HEK293 (cell line): ENCODE results near the gene TTLL12.

Experiments used
- GFI1B ChIP-seq: fragments of 450-650 bp; formaldehyde crosslinking; IDR thresholded peaks from 2 replicates; pipeline ENCODE4 v1.5.1; 2016; ENCODE audit warnings: missing biosample characterization, missing genetic modification characterization
- GLIS1 ChIP-seq: fragments of 450-650 bp; formaldehyde crosslinking; IDR thresholded peaks from 2 replicates; pipeline ENCODE4 v1.5.1; 2016; ENCODE audit warnings: missing biosample characterization, missing genetic modification characterization
- GLIS2 ChIP-seq: fragments of 450-650 bp; formaldehyde crosslinking; IDR thresholded peaks from 2 replicates; pipeline ENCODE4 v1.5.1; 2016; ENCODE audit warnings: missing biosample characterization, missing genetic modification characterization
- HOXA7 ChIP-seq: sonication (generic); formaldehyde crosslinking; IDR thresholded peaks from 2 replicates; pipeline ENCODE4 v1.8.1; 2022; ENCODE audit warnings: missing genetic modification reagents, borderline replicate concordance
- HOXC10 ChIP-seq: sonication (generic); formaldehyde crosslinking; IDR thresholded peaks from 2 replicates; pipeline ENCODE4 v1.8.1; 2023; ENCODE audit warnings: mild to moderate bottlenecking, missing genetic modification reagents
- KLF8 ChIP-seq: fragments of 450-650 bp; formaldehyde crosslinking; IDR thresholded peaks from 2 replicates; pipeline ENCODE4 v1.5.1; 2016; ENCODE audit warnings: missing biosample characterization, missing genetic modification characterization
- PRDM1 ChIP-seq: fragments of 450-650 bp; formaldehyde crosslinking; IDR thresholded peaks from 2 replicates; pipeline ENCODE4; 2016; ENCODE audit warnings: missing biosample characterization, missing genetic modification characterization
- SCRT1 ChIP-seq: fragments of 450-650 bp; formaldehyde crosslinking; IDR thresholded peaks from 2 replicates; pipeline ENCODE4 v1.5.1; 2016; ENCODE audit warnings: missing biosample characterization, missing genetic modification characterization, borderline replicate concordance
- SETDB1 ChIP-seq: IDR thresholded peaks from one replicate; pipeline ENCODE4 v1.6.1; 2017; ENCODE audit warnings: mild to moderate bottlenecking, low read length, moderate library complexity, mixed read lengths; ENCODE audit not compliant: insufficient read length
- SP3 ChIP-seq: fragments of 450-650 bp; formaldehyde crosslinking; IDR thresholded peaks from 2 replicates; pipeline ENCODE4 v1.5.1; 2016; ENCODE audit warnings: missing biosample characterization, missing genetic modification characterization
- ZFP69B ChIP-seq: fragments of 450-650 bp; formaldehyde crosslinking; IDR thresholded peaks from 2 replicates; pipeline ENCODE4 v1.5.1; 2016; ENCODE audit warnings: missing biosample characterization, missing genetic modification characterization
- ZNF10 ChIP-seq: fragments of 450-650 bp; formaldehyde crosslinking; IDR thresholded peaks from 2 replicates; pipeline ENCODE4 v1.5.1; 2017; ENCODE audit warnings: missing biosample characterization, missing genetic modification characterization
- ZNF114 ChIP-seq: fragments of 450-650 bp; formaldehyde crosslinking; IDR thresholded peaks from 2 replicates; pipeline ENCODE4 v1.5.0; 2017; ENCODE audit warnings: missing biosample characterization, missing genetic modification characterization
- ZNF121 ChIP-seq: fragments of 450-650 bp; formaldehyde crosslinking; IDR thresholded peaks from 2 replicates; pipeline ENCODE4 v1.5.1; 2016; ENCODE audit warnings: missing biosample characterization, missing genetic modification characterization
- ZNF2 ChIP-seq: fragments of 450-650 bp; formaldehyde crosslinking; IDR thresholded peaks from 2 replicates; pipeline ENCODE4 v1.5.1; 2016; ENCODE audit warnings: missing biosample characterization, missing genetic modification characterization
- ZNF221 ChIP-seq: fragments of 450-650 bp; formaldehyde crosslinking; IDR thresholded peaks from 2 replicates; pipeline ENCODE4 v1.5.1; 2017; ENCODE audit warnings: missing biosample characterization, missing genetic modification characterization, borderline replicate concordance
- ZNF280D ChIP-seq: fragments of 450-650 bp; formaldehyde crosslinking; IDR thresholded peaks from 2 replicates; pipeline ENCODE4 v1.5.1; 2016; ENCODE audit warnings: missing biosample characterization, missing genetic modification characterization
- ZNF302 ChIP-seq: fragments of 450-650 bp; formaldehyde crosslinking; IDR thresholded peaks from 2 replicates; pipeline ENCODE4 v1.5.1; 2016; ENCODE audit warnings: missing biosample characterization, missing genetic modification characterization, low read depth
- ZNF37A ChIP-seq: fragments of 450-650 bp; IDR thresholded peaks from 2 replicates; pipeline ENCODE4 v1.5.1; 2018; ENCODE audit warnings: missing biosample characterization, missing genetic modification characterization
- ZNF394 ChIP-seq: fragments of 450-650 bp; formaldehyde crosslinking; IDR thresholded peaks from 2 replicates; pipeline ENCODE4 v1.5.1; 2016; ENCODE audit warnings: missing biosample characterization, missing genetic modification characterization, mild to moderate bottlenecking, moderate library complexity, borderline replicate concordance
- ZNF404 ChIP-seq: fragments of 450-650 bp; formaldehyde crosslinking; IDR thresholded peaks from 2 replicates; pipeline ENCODE4 v1.5.1; 2017; ENCODE audit warnings: missing biosample characterization, missing genetic modification characterization
- ZNF423 ChIP-seq: fragments of 450-650 bp; formaldehyde crosslinking; IDR thresholded peaks from 2 replicates; pipeline ENCODE4 v1.5.1; 2016; ENCODE audit warnings: missing biosample characterization, missing genetic modification characterization
- ZNF449 ChIP-seq: fragments of 450-650 bp; formaldehyde crosslinking; IDR thresholded peaks from 2 replicates; pipeline ENCODE4 v1.5.1; 2017; ENCODE audit warnings: missing biosample characterization, mild to moderate bottlenecking, missing genetic modification characterization, moderate library complexity
- ZNF473 ChIP-seq: fragments of 450-650 bp; formaldehyde crosslinking; IDR thresholded peaks from 2 replicates; pipeline ENCODE4 v1.5.1; 2017; ENCODE audit warnings: missing biosample characterization, missing genetic modification characterization
- ZNF48 ChIP-seq: fragments of 450-650 bp; formaldehyde crosslinking; IDR thresholded peaks from 2 replicates; pipeline ENCODE4 v1.5.1; 2016; ENCODE audit warnings: missing biosample characterization, missing genetic modification characterization
- ZNF558 ChIP-seq: fragments of 450-650 bp; formaldehyde crosslinking; IDR thresholded peaks from 2 replicates; pipeline ENCODE4 v1.5.1; 2016; ENCODE audit warnings: missing biosample characterization, missing genetic modification characterization
- ZNF561 ChIP-seq: fragments of 450-650 bp; IDR thresholded peaks from 2 replicates; pipeline ENCODE4 v1.5.1; 2018; ENCODE audit warnings: missing biosample characterization, missing genetic modification characterization, borderline replicate concordance
- ZNF621 ChIP-seq: fragments of 450-650 bp; formaldehyde crosslinking; IDR thresholded peaks from 2 replicates; pipeline ENCODE4 v1.5.1; 2017; ENCODE audit warnings: missing biosample characterization, missing genetic modification characterization
- ZNF677 ChIP-seq: fragments of 450-650 bp; IDR thresholded peaks from 2 replicates; pipeline ENCODE4 v1.5.0; 2018; ENCODE audit warnings: missing biosample characterization, mild to moderate bottlenecking, missing genetic modification characterization, moderate library complexity
- ZNF768 ChIP-seq: fragments of 450-650 bp; formaldehyde crosslinking; IDR thresholded peaks from 2 replicates; pipeline ENCODE4 v1.5.1; 2018; ENCODE audit warnings: missing biosample characterization, mild to moderate bottlenecking, missing genetic modification characterization
- ZNF777 ChIP-seq: fragments of 450-650 bp; formaldehyde crosslinking; IDR thresholded peaks from 2 replicates; pipeline ENCODE4 v1.5.1; 2017; ENCODE audit warnings: missing biosample characterization, missing genetic modification characterization, borderline replicate concordance
- ZNF785 ChIP-seq: fragments of 450-650 bp; formaldehyde crosslinking; IDR thresholded peaks from 2 replicates; pipeline ENCODE4 v1.5.1; 2016; ENCODE audit warnings: missing biosample characterization, missing genetic modification characterization
- TF ChIP-seq, protein P1 (sequence below): fragments of 450-650 bp; formaldehyde crosslinking; IDR thresholded peaks from 2 replicates; pipeline ENCODE4 v1.5.1; 2016; ENCODE audit warnings: missing biosample characterization, missing genetic modification characterization
- TF ChIP-seq, protein P2 (sequence below): fragments of 450-650 bp; formaldehyde crosslinking; IDR thresholded peaks from 2 replicates; pipeline ENCODE4 v1.5.1; 2016; ENCODE audit warnings: missing biosample characterization, missing genetic modification characterization

The TTLL12 gene

DNA sequence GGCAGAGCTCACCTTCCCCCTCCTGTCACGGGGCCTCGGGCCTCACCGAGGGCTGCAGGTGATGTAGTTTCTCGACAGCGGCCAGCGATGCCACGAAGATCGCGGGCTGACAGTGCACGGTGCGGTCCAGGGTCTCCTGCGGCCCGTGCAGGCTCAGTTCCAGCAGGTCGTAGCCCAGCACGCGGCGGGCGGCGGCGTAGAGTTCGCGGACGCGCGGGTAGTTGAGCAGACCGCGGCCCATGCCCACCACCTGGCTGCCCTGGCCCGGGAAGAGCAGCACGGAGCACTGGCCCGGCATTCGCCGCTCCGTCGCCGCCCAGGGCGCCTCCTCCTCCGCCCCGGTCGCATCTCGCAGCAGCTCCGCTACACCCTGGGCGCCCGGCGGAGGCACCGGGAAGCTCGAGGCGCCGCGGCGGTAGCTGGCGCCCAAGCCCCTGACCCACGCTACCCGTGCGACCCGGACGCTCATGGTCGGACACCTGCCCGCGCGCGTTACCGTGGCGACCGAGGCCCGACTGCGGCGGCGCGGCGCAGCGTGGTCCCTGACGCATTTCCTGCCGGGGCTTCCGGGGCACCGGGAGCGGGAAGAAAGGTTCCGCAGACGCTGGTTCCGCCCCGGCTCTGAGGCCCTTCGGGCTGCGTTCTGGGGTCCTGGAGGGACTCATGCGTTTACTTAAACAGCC, 43.9 kb downstream of the TTLL12 start, which contains the start of gene MCAT (continued):
- TF ChIP-seq SP3 (tag by site-specific recombination) (no peak), ZNF404 (tag by site-specific recombination) (no peak), ZNF302 (no peak), ZNF37A (tag by site-specific recombination) (no peak), ZNF121 (tag by site-specific recombination) (peak; percentile 97), GFI1B (tag by site-specific recombination) (no peak), ZNF394 (0 out of 2 replicates have a peak, but pooled peaks have one; percentile 35), ZFP69B (peak; percentile 47; the same call in 1 of the 2 replicates), GLIS2 (tag by site-specific recombination) (peak; percentile 25; the same call in 1 of the 2 replicates), HOXA7 (CRISPR knock-in tag) (no peak), ZNF423 (no peak), ZNF621 (tag by site-specific recombination) (no peak), ZNF677 (tag by site-specific recombination) (peak; percentile 30; the same call in 1 of the 2 replicates), ZNF768 (no peak), ZNF785 (tag by site-specific recombination) (0 out of 2 replicates have a peak, but pooled peaks have one; percentile 48), ZNF221 (no peak), ZNF2 (tag by site-specific recombination) (no peak), ZNF449 (tag by site-specific recombination) (no peak), KLF8 (tag by site-specific recombination) (peak; percentile 61; the same call in 1 of the 2 replicates), SETDB1 (no peak), ZNF114 (tag by site-specific recombination) (no peak), HOXC10 (CRISPR knock-in tag) (no peak), PRDM1 (no peak), ZNF558 (tag by site-specific recombination) (no peak), ZNF777 (tag by site-specific recombination) (0 out of 2 replicates have a peak, but pooled peaks have one; percentile 37), ZNF561 (no peak), ZNF10 (tag by site-specific recombination) (no peak), SCRT1 (tag by site-specific recombination) (no peak), ZNF48 (tag by site-specific recombination) (no peak), ZNF280D (no peak), ZNF473 (tag by site-specific recombination) (no peak), GLIS1 (0 out of 2 replicates have a peak, but pooled peaks have one; percentile 6)
- TF ChIP-seq, protein P1, sequence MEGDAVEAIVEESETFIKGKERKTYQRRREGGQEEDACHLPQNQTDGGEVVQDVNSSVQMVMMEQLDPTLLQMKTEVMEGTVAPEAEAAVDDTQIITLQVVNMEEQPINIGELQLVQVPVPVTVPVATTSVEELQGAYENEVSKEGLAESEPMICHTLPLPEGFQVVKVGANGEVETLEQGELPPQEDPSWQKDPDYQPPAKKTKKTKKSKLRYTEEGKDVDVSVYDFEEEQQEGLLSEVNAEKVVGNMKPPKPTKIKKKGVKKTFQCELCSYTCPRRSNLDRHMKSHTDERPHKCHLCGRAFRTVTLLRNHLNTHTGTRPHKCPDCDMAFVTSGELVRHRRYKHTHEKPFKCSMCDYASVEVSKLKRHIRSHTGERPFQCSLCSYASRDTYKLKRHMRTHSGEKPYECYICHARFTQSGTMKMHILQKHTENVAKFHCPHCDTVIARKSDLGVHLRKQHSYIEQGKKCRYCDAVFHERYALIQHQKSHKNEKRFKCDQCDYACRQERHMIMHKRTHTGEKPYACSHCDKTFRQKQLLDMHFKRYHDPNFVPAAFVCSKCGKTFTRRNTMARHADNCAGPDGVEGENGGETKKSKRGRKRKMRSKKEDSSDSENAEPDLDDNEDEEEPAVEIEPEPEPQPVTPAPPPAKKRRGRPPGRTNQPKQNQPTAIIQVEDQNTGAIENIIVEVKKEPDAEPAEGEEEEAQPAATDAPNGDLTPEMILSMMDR (tag by site-specific recombination) = no peak
- TF ChIP-seq, protein P2, sequence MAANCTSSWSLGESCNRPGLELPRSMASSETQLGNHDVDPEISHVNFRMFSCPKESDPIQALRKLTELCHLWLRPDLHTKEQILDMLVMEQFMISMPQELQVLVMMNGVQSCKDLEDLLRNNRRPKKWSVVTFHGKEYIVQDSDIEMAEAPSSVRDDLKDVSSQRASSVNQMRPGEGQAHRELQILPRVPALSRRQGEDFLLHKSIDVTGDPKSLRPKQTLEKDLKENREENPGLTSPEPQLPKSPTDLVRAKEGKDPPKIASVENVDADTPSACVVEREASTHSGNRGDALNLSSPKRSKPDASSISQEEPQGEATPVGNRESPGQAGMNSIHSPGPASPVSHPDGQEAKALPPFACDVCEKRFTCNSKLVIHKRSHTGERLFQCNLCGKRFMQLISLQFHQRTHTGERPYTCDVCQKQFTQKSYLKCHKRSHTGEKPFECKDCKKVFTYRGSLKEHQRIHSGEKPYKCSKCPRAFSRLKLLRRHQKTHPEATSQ (tag by site-specific recombination) = peak; percentile 53; the same call in 1 of the 2 replicates
